Mesenchymal stem cell (in vitro differentiated cells and primary cell): ENCODE data around the gene C10orf90.

Experiments
- DNase-seq: peaks from one replicate; pipeline ENCODE4 v3.0.0-alpha.2; 2013
- H2AFZ ChIP-seq: one replicate; pipeline ENCODE4 v1.6.1; 2013; ENCODE audit warnings: low read depth, mild to moderate bottlenecking, control low read depth, inconsistent platforms, low read length, moderate library complexity
- H2AK5ac ChIP-seq: 2 replicates; pipeline ENCODE4 v1.6.1; 2013; ENCODE audit warnings: low read length, moderate library complexity, mild to moderate bottlenecking, inconsistent platforms; ENCODE audit not compliant: severe bottlenecking
- H2BK120ac ChIP-seq: one replicate; pipeline ENCODE4 v1.6.1; 2013; ENCODE audit warnings: low read depth, mild to moderate bottlenecking, inconsistent platforms, low read length, moderate library complexity
- H2BK12ac ChIP-seq, 2 experiments: one replicate each; pipeline ENCODE4 v1.6.1; 2013; ENCODE audit warnings: inconsistent platforms in 2 of 2, low read length in 2 of 2, mild to moderate bottlenecking in 2 of 2, moderate library complexity in 2 of 2, control low read depth in 1 of 2
- H2BK15ac ChIP-seq: one replicate; pipeline ENCODE4 v1.6.1; 2013; ENCODE audit warnings: mild to moderate bottlenecking, low read depth, inconsistent platforms; ENCODE audit not compliant: poor library complexity, severe bottlenecking
- H2BK5ac ChIP-seq: 2 replicates; pipeline ENCODE4 v1.6.1; 2013; ENCODE audit warnings: low read depth, mild to moderate bottlenecking, low read length, control low read depth, inconsistent platforms; ENCODE audit not compliant: poor library complexity, severe bottlenecking
- H3K14ac ChIP-seq, 2 experiments: one replicate each; pipeline ENCODE4 v1.6.1; 2013; ENCODE audit warnings: inconsistent platforms in 2 of 2, low read length in 2 of 2, control low read depth in 1 of 2, mild to moderate bottlenecking in 1 of 2, moderate library complexity in 1 of 2
- H3K18ac ChIP-seq, 2 experiments: one replicate each; pipeline ENCODE4 v1.6.1; 2013; ENCODE audit warnings: inconsistent platforms in 2 of 2, low read length in 2 of 2, control low read depth in 1 of 2, low read depth in 1 of 2, mild to moderate bottlenecking in 1 of 2
- H3K23ac ChIP-seq, 2 experiments: one replicate each; pipeline ENCODE4 v1.6.1; 2013; ENCODE audit warnings: inconsistent platforms in 2 of 2, low read length in 2 of 2, mild to moderate bottlenecking in 2 of 2, moderate library complexity in 2 of 2, control low read depth in 1 of 2
- H3K27ac ChIP-seq: 2 replicates; pipeline ENCODE4 v1.5.1; 2013; ENCODE audit warnings: mild to moderate bottlenecking, moderate library complexity, low read length, control low read depth, inconsistent platforms; ENCODE audit not compliant: poor library complexity, severe bottlenecking
- H3K27me3 ChIP-seq, 2 experiments: 2 replicates each; pipeline versions ENCODE4 v1.6.1 to v1.7.0; 2013; ENCODE audit warnings: low read length in 2 of 2, mild to moderate bottlenecking in 2 of 2, moderate library complexity in 2 of 2, control low read depth in 1 of 2, inconsistent platforms in 1 of 2; ENCODE audit not compliant: control insufficient read depth in 1 of 2, insufficient read depth in 1 of 2
- H3K36me3 ChIP-seq, 2 experiments: 2 replicates each; pipeline versions ENCODE4 v1.6.1 to v1.7.0; 2013; ENCODE audit warnings: low read length in 2 of 2, control low read depth in 1 of 2, inconsistent platforms in 1 of 2, low read depth in 1 of 2, mild to moderate bottlenecking in 1 of 2; ENCODE audit not compliant: insufficient read depth in 2 of 2, control insufficient read depth in 1 of 2
- H3K4ac ChIP-seq, 2 experiments: one replicate each; pipeline ENCODE4 v1.6.1; 2013; ENCODE audit warnings: inconsistent platforms in 2 of 2, low read length in 2 of 2, mild to moderate bottlenecking in 2 of 2, moderate library complexity in 2 of 2, control low read depth in 1 of 2, low read depth in 1 of 2
- H3K4me1 ChIP-seq: 2 replicates; pipeline ENCODE4 v1.6.1; 2013; ENCODE audit warnings: low read depth, low read length, control low read depth; ENCODE audit not compliant: control insufficient read depth, insufficient read depth
- H3K4me2 ChIP-seq: 2 replicates; pipeline ENCODE4 v1.6.1; 2013; ENCODE audit warnings: low read length, mild to moderate bottlenecking, inconsistent platforms; ENCODE audit not compliant: poor library complexity, severe bottlenecking
- H3K4me3 ChIP-seq, 2 experiments: 2 replicates each; pipeline versions ENCODE4 v1.5.1 to v1.7.0; 2013; ENCODE audit warnings: low read length in 2 of 2, mild to moderate bottlenecking in 2 of 2, control low read depth in 1 of 2, low read depth in 1 of 2; ENCODE audit not compliant: insufficient read depth in 1 of 2
- H3K79me1 ChIP-seq: replicated peaks from 2 replicates; pipeline ENCODE4 v1.6.1; 2013; ENCODE audit warnings: mild to moderate bottlenecking, control low read depth, low read length, inconsistent platforms; ENCODE audit not compliant: poor library complexity, severe bottlenecking
- H3K9ac ChIP-seq: 2 replicates; pipeline ENCODE4 v1.7.0; 2013; ENCODE audit warnings: mild to moderate bottlenecking, low read length, moderate library complexity
- H3K9me3 ChIP-seq: 2 replicates; pipeline ENCODE4 v1.7.0; 2013; ENCODE audit warnings: mild to moderate bottlenecking, low read length; ENCODE audit not compliant: control insufficient read depth
- H4K8ac ChIP-seq: one replicate; pipeline ENCODE4 v1.6.1; 2013; ENCODE audit warnings: inconsistent platforms, mild to moderate bottlenecking, low read length, moderate library complexity
- H4K91ac ChIP-seq: one replicate; pipeline ENCODE4 v1.6.1; 2013; ENCODE audit warnings: mild to moderate bottlenecking, low read length, inconsistent platforms
- WGBS: methylation state at CpG from one replicate; pipeline ENCODE4 v1.1.7; 2013; ENCODE audit warnings: mixed read lengths; 5-methylcytosine and 5-hydroxymethylcytosine counted together

The C10orf90 gene

DNA sequence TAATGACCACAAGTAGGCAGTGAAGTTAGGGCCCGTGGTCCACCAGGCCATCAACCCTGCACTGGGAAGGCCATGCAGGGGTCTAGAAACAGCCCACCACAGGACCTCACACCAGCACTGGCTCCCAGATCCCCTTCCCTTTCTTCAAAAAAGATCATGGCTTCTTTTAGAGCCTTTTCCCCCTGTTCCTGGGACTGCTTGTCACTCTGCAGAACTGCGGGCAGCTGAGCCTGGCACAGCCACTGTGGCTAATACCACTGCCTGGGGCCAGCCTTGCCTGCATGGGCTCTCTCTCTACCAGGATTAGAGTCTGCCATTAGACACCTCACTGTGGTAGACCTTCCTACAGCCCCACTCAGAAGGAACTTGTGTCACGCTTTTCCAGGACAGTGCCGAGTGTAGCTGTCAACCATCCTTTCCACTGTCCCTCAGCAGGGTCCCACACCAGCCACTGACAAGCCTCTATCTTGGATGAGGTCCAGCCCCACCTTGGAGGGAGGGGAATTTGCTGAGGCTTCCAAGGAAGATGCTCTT is 19.0 kb upstream of the C10orf90 start:
- Histone ChIP-seq H2BK120ac (no peak overlapping the region), H3K18ac (peak overlapping the region; percentile 19 to 26), H3K4me2 (no peak overlapping the region), H2BK12ac (peak overlapping the region; percentile 18 to 37), H4K8ac (no peak overlapping the region), H2AFZ (no peak overlapping the region), H3K36me3 (no peaks in the 10 kb centered on the region), H3K9me3 (peaks cover 4% of the 10 kb centered on the region), H3K4ac (no peak overlapping the region), H3K4me3 (no peak overlapping the region), H3K23ac (no peak overlapping the region), H2BK15ac (peak overlapping the region; percentile 80), H3K9ac (no peak overlapping the region), H3K27me3 (peaks cover 3 to 7% of the 10 kb centered on the region in 2 experiments), H3K27ac (no peak overlapping the region), H4K91ac (peak overlapping the region; percentile 39), H3K14ac (peak overlapping the region in 1 of 2 experiments; percentile 44), H3K79me1 (no peaks in the 10 kb centered on the region), H2BK5ac (no peak overlapping the region), H3K4me1 (no peaks in the 10 kb centered on the region), H2AK5ac (no peak overlapping the region)
- 89% methylated on average over 3 of the region's 4 CpGs for WGBS
- DNase-seq = no peak

DNA sequence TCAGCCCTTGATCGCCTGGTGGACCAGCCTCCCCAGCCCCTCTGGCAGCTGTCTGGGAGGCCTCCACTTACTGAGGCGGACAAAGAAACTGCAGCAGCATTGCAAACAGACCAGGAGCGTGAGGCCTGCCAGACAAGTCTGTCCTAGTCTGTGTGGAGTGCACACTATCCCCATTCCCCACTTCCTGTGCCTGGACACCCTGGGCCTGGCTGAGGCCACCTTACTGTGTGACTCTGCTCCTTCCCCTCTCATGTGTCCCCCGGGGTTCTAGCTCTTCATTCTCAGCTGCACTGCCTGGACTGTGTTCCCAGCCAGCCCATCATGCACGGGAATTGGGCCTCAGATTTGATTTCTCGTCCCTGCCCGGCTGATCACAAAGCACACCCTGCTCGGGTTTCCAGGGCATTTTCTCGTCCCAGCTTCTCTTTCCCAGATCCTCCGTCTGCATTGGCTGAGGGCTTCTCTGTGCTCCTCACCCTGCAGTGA is 16.7 kb upstream of the C10orf90 start:
- Histone ChIP-seq H2BK120ac (peak overlapping the region; percentile 62), H3K27me3 (peaks cover 3 to 7% of the 10 kb centered on the region in 2 experiments)
- WGBS = 63% methylated on average over 10 of the region's 10 CpGs

DNA sequence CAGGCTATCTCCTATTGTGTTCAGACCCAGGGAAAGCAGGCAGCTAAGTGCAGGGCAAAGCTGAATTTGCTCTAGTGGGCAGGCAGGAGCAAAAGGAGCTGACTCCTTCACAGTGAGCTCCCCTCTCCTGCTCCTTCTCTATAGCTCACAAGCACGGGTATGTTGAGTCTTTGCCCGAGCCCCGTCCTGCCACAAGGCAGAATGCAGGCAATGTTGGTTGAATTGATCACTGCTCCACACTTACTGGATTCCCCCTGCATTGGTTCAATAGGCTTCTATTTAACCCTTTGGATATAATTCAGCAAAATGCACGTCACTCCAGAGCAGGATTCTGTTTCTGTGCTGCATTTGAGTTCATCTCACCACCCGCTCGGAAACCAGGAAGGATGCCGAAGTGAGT is 16.2 kb upstream of the C10orf90 start:
- Histone ChIP-seq H3K9ac (no peak overlapping the region), H2BK5ac (no peak overlapping the region), H3K4me1 (no peaks in the 10 kb centered on the region), H3K36me3 (no peaks in the 10 kb centered on the region), H3K18ac (peak overlapping the region; percentile 69 to 84), H2AK5ac (no peak overlapping the region), H4K8ac (peak overlapping the region; percentile 91), H3K4ac (peak overlapping the region; percentile 77 to 85), H3K23ac (no peak overlapping the region), H3K4me2 (no peak overlapping the region), H4K91ac (peak overlapping the region; percentile 88), H2BK120ac (peak overlapping the region; percentile 62), H3K4me3 (no peak overlapping the region), H3K9me3 (peaks cover 4% of the 10 kb centered on the region), H3K27ac (no peak overlapping the region), H2AFZ (peak overlapping the region; percentile 60), H2BK12ac (peak overlapping the region; percentile 79 to 83), H3K14ac (peak overlapping the region in 1 of 2 experiments; percentile 38), H2BK15ac (peak overlapping the region; percentile 33), H3K79me1 (no peaks in the 10 kb centered on the region), H3K27me3 (peaks cover 3 to 7% of the 10 kb centered on the region in 2 experiments)
- no peak for DNase-seq
- WGBS = 83% methylated on average over 7 of the region's 7 CpGs

More for the DNA sequence above, 16.7 kb upstream of the C10orf90 start:
- H3K9me3 ChIP-seq = peaks cover 4% of the 10 kb centered on the region
- no peak overlapping the region for H3K4me2 ChIP-seq
- peak; percentile 23 for DNase-seq
- H3K14ac ChIP-seq = no peak overlapping the region
- H2BK15ac ChIP-seq = peak overlapping the region; percentile 33
- no peaks in the 10 kb centered on the region for H3K4me1 ChIP-seq
- peak overlapping the region; percentile 7 for H3K9ac ChIP-seq
- peak overlapping the region; percentile 69 to 84 for H3K18ac ChIP-seq
- H4K8ac ChIP-seq = peak overlapping the region; percentile 91
- no peak overlapping the region for H2AK5ac ChIP-seq
- no peak overlapping the region for H2BK5ac ChIP-seq
- H3K23ac ChIP-seq = no peak overlapping the region
- H3K27ac ChIP-seq = no peak overlapping the region
- H3K36me3 ChIP-seq = no peaks in the 10 kb centered on the region
- H3K4ac ChIP-seq = peak overlapping the region; percentile 77 to 85
- H2BK12ac ChIP-seq = peak overlapping the region; percentile 79 to 83
- peak overlapping the region; percentile 60 for H2AFZ ChIP-seq
- H3K79me1 ChIP-seq = no peaks in the 10 kb centered on the region
- H3K4me3 ChIP-seq = no peak overlapping the region
- peak overlapping the region; percentile 88 for H4K91ac ChIP-seq

DNA sequence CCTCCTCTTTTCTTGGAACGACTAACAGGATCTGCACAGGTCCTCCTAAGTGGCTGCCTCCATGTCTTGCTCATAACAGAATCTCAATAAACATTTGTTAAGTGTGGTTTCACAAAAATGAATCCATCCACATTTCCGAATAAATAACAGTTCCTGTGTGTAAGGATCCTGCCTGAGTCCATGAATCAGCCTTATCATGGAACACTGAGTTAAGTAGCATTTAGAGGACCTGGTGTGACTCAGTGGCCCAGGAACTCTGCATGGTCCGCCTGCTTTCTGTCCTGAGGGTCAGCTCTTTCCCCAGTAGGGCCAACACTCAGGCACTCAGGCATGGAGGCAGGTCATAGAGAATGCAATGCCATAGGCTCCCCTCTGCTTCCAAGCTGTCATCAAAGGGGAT is 15.8 kb upstream of the C10orf90 start:
- Histone ChIP-seq H2AFZ (peak overlapping the region; percentile 29), H4K91ac (no peak overlapping the region), H3K14ac (no peak overlapping the region), H3K9me3 (peaks cover under 1% of the 10 kb centered on the region), H2BK12ac (peak overlapping the region in 1 of 2 experiments; percentile 1), H2AK5ac (no peak overlapping the region), H3K4me1 (no peaks in the 10 kb centered on the region), H3K4ac (peak overlapping the region in 1 of 2 experiments; percentile 77), H3K9ac (no peak overlapping the region), H3K27me3 (peaks cover 3 to 7% of the 10 kb centered on the region in 2 experiments), H3K36me3 (no peaks in the 10 kb centered on the region), H2BK5ac (no peak overlapping the region), H3K27ac (no peak overlapping the region), H3K18ac (no peak overlapping the region), H2BK15ac (no peak overlapping the region), H3K4me2 (no peak overlapping the region), H4K8ac (peak overlapping the region; percentile 93), H3K4me3 (no peak overlapping the region), H2BK120ac (no peak overlapping the region), H3K79me1 (no peaks in the 10 kb centered on the region), H3K23ac (no peak overlapping the region)
- peak; percentile 87 for DNase-seq
- WGBS = 18% methylated on average over 2 of the region's 3 CpGs
